Stimulated activated CD4-positive, alpha-beta T cell treated with anti-CD3 and anti-CD28 coated beads, Interleukin-15, amount 100 ng/mL, for 24 hours (primary cell): ENCODE measurements around the gene TLE7.

Source experiments
- DNase-seq: peaks from one replicate; pipeline ENCODE4 v3.0.0-alpha.2; 2020

TLE7 gene

GRCh38 chr16:71442051-71442440 is at the start of gene TLE7:
TLE7 (minus strand) TSS chr16:71442054; CDS start chr16:71433324, 8,730 bp downstream.
- no peak for DNase-seq

- DNase-seq: no peak
These were observed 49.2 kb upstream of the TLE7 start for GRCh38 chr16:71491054-71491453.

GRCh38 chr16:71490361-71490760 is 48.5 kb upstream of the TLE7 start:
- DNase-seq: no peak

GRCh38 chr16:71489122-71489521 is 47.3 kb upstream of the TLE7 start, which contains the start of gene ZNF19:
ZNF19 (minus strand) TSS chr16:71489324; CDS start chr16:71482114, 7,210 bp downstream.
- DNase-seq: no peak

- peak; percentile 83 for DNase-seq
These were observed 42.4 kb upstream of the TLE7 start for GRCh38 chr16:71484006-71484893.

- no peak for DNase-seq
These were observed 40.7 kb upstream of the TLE7 start for GRCh38 chr16:71482569-71482968.

GRCh38 chr16:71480956-71481355 is 39.1 kb upstream of the TLE7 start:
- no peak for DNase-seq

- DNase-seq: no peak
These were observed 37.6 kb upstream of the TLE7 start for GRCh38 chr16:71479420-71479819.

- DNase-seq: no peak
These were observed 34.7 kb upstream of the TLE7 start for GRCh38 chr16:71476457-71477124.

- no peak for DNase-seq
These were observed 33.0 kb upstream of the TLE7 start for GRCh38 chr16:71474864-71475263.

GRCh38 chr16:71473891-71474290 is 32.0 kb upstream of the TLE7 start:
- DNase-seq: no peak

- no peak for DNase-seq
These were observed 31.1 kb upstream of the TLE7 start for GRCh38 chr16:71472931-71473330.

- no peak for DNase-seq
These were observed 30.2 kb upstream of the TLE7 start for GRCh38 chr16:71472051-71472450.

GRCh38 chr16:71467810-71468209 is 26.0 kb upstream of the TLE7 start:
- DNase-seq: peak; percentile 29

GRCh38 chr16:71464231-71464630 is 22.4 kb upstream of the TLE7 start:
- DNase-seq: no peak

GRCh38 chr16:71461686-71462648 is 20.1 kb upstream of the TLE7 start, which contains the start of gene ZNF23:
ZNF23 (minus strand) TSS chr16:71462247; CDS start chr16:71456796, 5,451 bp downstream.
- peak; percentile 86 for DNase-seq

GRCh38 chr16:71460941-71461340 is 19.1 kb upstream of the TLE7 start:
- no peak for DNase-seq

- DNase-seq: no peak
These were observed 18.4 kb upstream of the TLE7 start for GRCh38 chr16:71460236-71460635.

GRCh38 chr16:71459510-71459909 is 17.7 kb upstream of the TLE7 start:
- DNase-seq: no peak

GRCh38 chr16:71456801-71457200 is 14.9 kb upstream of the TLE7 start:
- no peak for DNase-seq

GRCh38 chr16:71453036-71453435 is 11.2 kb upstream of the TLE7 start:
- DNase-seq: no peak

GRCh38 chr16:71449020-71449419 is 7.2 kb upstream of the TLE7 start:
- no peak for DNase-seq
